ENCODE data around the gene CBR1.
"Not testable (repeated sequence)": the region's sequence is repeated elsewhere in the genome, so short reads cannot be mapped to it uniquely, and the experiment has no call there.

The CBR1 gene

GRCh38 chr21:36048357-36048756 is 21.5 kb upstream of the CBR1 start:
- DNase-seq (ENCODE audit: low read depth, low spot score): no peak

GRCh38 chr21:36052860-36053714 is 16.7 kb upstream of the CBR1 start:
- DNase-seq (ENCODE audit: low read depth, low spot score): no peak

GRCh38 chr21:36053715-36054062 is 16.1 kb upstream of the CBR1 start:
- DNase-seq (ENCODE audit: low read depth, low spot score): no peak

- no peak for DNase-seq (ENCODE audit: low read depth, low spot score)
Measured at GRCh38 chr21:36055551-36055950, 14.3 kb upstream of the CBR1 start.

- no peak for DNase-seq (ENCODE audit: low read depth, low spot score)
Measured at GRCh38 chr21:36059823-36060158, 10.0 kb upstream of the CBR1 start.

- DNase-seq (ENCODE audit: low read depth, low spot score): peak; percentile 84
Measured at GRCh38 chr21:36060159-36060921, 9.5 kb upstream of the CBR1 start, which contains the start of gene SETD4. Gene SETD4, minus strand, starts transcription at chr21:36060526. Its CDS starts 1,638 bp downstream, at chr21:36058888.

- DNase-seq (ENCODE audit: low read depth, low spot score): no peak
Measured at GRCh38 chr21:36061445-36061844, 8.4 kb upstream of the CBR1 start.

- no peak for DNase-seq (ENCODE audit: low read depth, low spot score)
Measured at GRCh38 chr21:36063375-36064084, 6.3 kb upstream of the CBR1 start.

- no peak for DNase-seq (ENCODE audit: low read depth, low spot score)
Measured at GRCh38 chr21:36064085-36064460, 5.8 kb upstream of the CBR1 start.

- no peak for DNase-seq (ENCODE audit: low read depth, low spot score)
Measured at GRCh38 chr21:36065497-36066036, 4.3 kb upstream of the CBR1 start.

GRCh38 chr21:36068748-36069398 is 951 bp upstream of the CBR1 start:
- no peak for DNase-seq (ENCODE audit: low read depth, low spot score)

- DNase-seq (ENCODE audit: low read depth, low spot score): no peak
Measured at GRCh38 chr21:36070999-36071398, 1.2 kb downstream of the CBR1 start.

GRCh38 chr21:36072453-36073162 is 2.8 kb downstream of the CBR1 start:
- no peak for DNase-seq (ENCODE audit: low read depth, low spot score)

GRCh38 chr21:36073181-36073580 is 3.4 kb downstream of the CBR1 start:
- no peak for DNase-seq (ENCODE audit: low read depth, low spot score)

GRCh38 chr21:36073911-36074310 is 4.1 kb downstream of the CBR1 start:
- not testable (repeated sequence) for DNase-seq (ENCODE audit: low read depth, low spot score)

- no peak for DNase-seq (ENCODE audit: low read depth, low spot score)
Measured at GRCh38 chr21:36075171-36075570, 5.3 kb downstream of the CBR1 start.

GRCh38 chr21:36075953-36076352 is 6.1 kb downstream of the CBR1 start:
- no peak for DNase-seq (ENCODE audit: low read depth, low spot score)

- no peak for DNase-seq (ENCODE audit: low read depth, low spot score)
Measured at GRCh38 chr21:36076878-36077655, 7.2 kb downstream of the CBR1 start.

- no peak for DNase-seq (ENCODE audit: low read depth, low spot score)
Measured at GRCh38 chr21:36077758-36078157, 7.9 kb downstream of the CBR1 start.

GRCh38 chr21:36079010-36079649 is 9.3 kb downstream of the CBR1 start:
- no peak for DNase-seq (ENCODE audit: low read depth, low spot score)
